NCI-H510A treated with DMSO at 0.1 percent for 48 hours (cell line): ENCODE measurements around the gene DISP1.
"Not testable (repeated sequence)": the region's sequence is repeated elsewhere in the genome, so short reads cannot be mapped to it uniquely, and the experiment has no call there.

ENCODE experiments used
- DNase-seq: peaks from one replicate; lab custom pipeline; 2025; lab: John Stamatoyannopoulos, UW

The DISP1 gene

GRCh38 chr1:222798116-222798515 lies 16.7 kb upstream of the DISP1 start:
- no peak for DNase-seq

DNA sequence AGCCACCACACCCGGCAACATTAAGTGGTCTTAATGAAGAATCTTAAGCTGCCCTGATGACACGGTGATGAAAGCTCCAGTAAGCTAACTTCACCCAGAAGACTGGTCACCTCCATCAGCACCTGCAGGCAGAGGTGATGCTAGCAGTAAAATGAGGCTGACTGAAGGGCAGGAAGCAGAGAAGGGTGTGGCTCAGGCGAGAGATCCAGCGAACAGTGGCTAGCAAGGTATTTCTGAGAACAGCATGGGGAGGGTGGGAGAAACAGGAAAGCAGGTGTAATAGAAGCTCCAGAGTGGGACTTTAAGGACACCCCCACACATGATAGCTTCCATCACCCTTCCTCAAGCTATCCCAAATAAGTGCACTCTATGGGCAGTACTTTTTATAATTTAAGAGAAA lies 15.9 kb upstream of the DISP1 start:
- DNase-seq, result no peak

- no peak for DNase-seq
Observed at GRCh38 chr1:222801067-222801466, 13.8 kb upstream of the DISP1 start.

- no peak for DNase-seq
Observed at GRCh38 chr1:222811671-222812070, 3.2 kb upstream of the DISP1 start.

DNA sequence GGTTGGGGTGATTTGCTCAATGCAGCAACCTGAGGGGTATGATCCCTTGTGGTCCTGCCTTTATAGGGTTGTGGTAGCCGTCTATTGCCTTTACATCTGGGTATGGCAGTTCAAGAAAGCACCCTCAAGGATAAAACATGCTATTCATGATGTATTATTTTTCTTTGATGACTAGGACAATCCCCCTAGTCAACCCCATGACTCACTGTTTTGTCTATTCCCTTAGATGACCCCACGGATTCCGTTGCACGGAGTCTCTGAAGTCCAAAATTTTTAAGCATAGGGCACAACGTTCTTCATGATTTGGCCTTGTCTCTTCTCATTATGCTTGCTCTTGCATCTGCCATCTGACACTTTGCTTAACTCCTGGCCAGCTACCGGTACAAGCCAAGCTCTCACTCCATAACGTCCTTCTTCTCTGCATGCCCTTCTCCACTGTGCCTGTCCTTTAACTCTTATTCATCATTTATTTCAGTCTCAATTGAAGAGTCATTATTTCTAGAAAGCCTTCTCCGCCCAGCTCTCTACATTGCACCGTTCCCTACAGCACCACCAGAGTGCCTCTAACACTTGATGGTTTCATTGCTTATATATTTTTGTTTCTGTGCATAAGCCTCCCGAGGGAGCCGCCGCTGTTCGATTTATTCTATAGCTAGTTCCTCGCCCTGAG lies 838 bp upstream of the DISP1 start:
- DNase-seq, result peak; percentile 37

DNA sequence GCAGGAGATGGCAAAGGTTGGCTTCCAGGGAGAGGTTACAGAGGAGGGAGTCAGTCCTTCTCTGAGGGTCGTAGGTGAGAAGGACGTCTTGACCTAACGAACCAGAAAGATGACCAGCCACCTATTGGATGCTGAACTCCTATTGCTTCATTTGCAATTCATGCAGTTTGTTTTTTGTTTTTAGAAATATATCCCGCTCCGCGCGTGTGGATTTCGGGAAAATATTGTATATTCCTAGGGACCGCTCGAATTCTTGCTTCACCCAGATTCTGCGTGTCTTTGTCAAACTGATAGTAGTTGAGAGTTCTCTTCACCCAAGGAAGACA lies 564 bp downstream of the DISP1 start:
- no peak for DNase-seq

- DNase-seq, result no peak
Observed at GRCh38 chr1:222817529-222817928, 2.7 kb downstream of the DISP1 start.

DNA sequence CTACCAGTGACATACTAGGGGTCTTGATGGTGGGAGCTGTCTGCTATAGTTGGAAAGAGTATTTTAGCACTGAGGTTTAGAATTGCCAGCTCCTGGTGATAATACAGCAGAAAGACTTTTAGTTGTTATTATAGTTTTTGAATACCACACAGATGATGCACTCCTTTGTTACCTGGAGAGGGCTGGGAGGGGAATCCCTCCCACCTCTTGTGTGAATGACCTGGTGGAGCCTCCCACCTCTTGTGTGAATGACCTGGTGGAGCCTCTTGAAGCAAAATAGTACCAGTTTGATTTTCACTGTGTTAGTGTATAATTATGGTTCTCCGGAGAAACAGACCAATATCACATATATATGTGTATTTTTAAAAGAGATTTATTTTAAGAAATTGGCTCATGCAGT lies 3.3 kb downstream of the DISP1 start:
- DNase-seq, result no peak

GRCh38 chr1:222820171-222820712 lies 5.4 kb downstream of the DISP1 start:
- no peak for DNase-seq

- no peak for DNase-seq
Observed at GRCh38 chr1:222821239-222821638, 6.4 kb downstream of the DISP1 start.

GRCh38 chr1:222823695-222824094 lies 8.9 kb downstream of the DISP1 start:
- no peak for DNase-seq

- no peak for DNase-seq
Observed at GRCh38 chr1:222824641-222825040, 9.8 kb downstream of the DISP1 start.

DNA sequence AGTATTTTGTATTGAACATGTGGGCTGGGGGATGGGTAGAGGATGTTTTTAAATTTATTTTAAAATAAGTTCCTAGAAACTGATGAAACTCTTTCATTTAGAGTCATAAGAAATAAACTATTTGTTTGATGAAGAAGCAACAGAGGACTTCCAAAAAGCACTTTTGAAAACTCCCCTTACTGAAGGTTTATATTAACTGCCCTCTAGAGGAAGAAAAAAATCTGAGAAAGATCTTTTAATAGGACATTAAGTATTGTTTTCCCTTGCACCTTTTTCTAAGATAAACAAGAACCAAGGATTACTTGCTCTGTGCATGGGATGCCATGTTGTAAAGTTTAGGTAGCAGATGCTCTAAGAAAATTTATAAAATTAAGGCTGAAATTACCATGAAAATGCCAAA lies 14.1 kb downstream of the DISP1 start:
- DNase-seq, result no peak

DNA sequence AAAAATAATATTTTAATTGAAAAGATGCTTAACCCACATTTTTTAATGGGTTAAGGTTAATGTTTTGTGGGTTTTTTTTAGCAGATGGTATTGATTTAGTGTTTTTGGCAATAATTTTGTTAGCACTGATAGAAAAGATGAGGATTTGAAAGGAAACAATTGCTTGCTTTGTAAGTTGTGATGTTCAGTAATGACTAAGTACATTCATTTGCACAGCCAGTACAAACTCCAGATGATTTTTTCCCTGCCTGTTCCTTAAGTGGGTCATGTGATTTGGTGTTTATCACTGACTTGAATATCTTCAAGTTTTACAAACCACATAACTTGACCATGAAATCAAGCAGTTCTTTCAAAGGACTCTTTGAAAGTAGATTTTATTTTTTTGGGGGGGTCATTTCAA lies 15.0 kb downstream of the DISP1 start:
- no peak for DNase-seq

DNA sequence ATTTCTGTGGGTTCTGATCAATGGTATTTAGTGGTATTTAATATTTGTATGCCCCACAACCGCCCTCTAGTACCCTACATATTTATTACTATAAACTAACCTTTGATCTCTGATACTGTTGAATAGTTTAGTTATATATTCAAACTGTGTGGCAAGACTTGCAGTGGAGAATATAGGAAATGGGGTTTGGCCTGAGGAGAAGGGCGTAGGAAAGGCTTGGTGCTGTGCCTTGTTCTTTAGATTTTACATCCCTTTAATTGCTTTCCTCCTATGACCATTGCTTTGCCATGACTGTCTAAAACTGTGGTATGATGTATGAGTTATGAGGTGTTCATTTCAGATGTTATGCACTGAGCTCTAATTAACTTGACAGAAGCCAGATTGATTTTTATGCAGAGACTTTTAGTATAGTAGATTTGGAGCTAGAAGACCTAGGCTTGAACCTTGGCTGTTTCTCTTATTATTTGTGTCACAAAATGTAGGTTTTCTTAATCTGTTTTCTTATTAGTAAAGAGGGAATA lies 18.6 kb downstream of the DISP1 start:
- DNase-seq, result no peak

DNA sequence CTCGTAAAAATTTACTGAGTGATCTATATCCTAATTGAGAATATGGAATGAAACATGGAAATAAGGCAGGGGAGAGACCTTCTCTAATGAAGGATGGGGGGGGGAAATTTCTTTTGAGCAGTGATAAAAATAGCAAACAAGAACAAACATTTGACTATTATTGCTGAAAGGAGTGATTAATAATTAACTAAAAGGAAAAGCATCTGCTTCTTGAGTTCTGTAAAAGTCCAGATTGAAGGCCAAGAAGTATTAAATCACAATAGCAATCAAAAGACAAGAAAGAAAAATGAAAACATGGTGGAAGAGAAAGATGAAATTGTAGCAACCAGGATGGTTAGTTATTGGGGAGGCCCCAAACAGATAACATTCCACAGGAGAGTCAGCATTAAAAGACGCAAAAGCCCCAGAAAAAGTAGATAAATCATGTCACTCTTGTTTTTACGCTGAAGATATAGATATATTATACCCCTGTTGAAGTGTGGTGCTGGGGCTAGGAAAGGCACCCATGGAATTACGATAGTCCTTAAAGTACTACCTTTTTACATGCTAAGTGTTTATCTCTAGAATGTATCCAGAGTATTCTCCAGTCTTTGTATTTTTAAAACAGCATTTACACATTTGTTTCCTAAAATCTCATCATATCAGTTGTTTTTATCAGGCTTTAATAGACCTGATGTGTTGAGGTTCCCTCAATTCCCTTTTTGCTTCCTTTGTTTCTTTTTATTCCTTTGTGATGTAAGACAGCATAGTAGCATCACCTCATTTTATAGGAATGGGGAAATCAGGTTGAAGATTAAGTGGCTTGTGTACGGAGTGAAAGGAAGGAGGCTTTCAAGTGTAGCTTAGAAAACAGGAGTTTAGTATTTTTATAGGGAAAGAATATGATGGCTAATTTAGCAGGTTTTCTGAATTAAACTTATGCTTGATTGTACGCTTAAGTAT lies 28.9 kb downstream of the DISP1 start:
- DNase-seq, result no peak

DNA sequence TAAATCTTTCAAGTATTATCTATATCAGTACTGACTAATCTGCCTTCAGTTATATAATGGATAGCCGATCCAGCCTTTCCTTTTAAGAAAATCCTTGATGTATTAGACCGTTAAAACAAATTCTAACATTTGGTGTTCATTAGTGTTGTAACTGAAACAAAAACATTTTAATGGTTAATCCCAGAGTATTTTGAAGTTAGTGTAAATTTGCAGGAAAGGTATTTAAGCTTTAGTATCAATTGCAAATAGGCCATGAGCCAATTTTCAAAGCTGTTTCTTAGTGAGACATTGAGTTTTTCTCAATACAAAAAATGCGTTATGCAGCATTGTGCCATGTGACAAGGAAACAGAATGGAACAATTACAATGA lies 29.6 kb downstream of the DISP1 start:
- DNase-seq, result no peak

DNA sequence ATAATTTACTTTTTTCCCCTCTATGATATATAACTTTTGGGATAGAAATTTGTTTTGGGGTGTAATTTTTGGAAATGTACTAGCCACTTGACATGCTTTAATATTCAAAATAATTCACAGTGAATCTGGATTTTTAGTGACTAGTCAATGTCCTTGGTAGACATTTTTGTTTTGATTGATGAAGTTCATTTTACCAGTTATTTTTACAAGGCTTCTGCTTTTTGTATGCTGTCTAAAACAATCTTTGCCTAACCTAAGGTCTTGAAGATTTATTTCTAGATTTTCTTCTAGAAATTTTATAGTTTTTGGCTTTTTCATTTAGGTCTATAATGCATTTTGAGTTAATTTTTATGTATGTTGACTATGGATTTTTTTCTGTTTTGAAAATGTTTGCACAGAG lies 30.9 kb downstream of the DISP1 start:
- DNase-seq, result no peak

- not testable (repeated sequence) for DNase-seq
Observed at GRCh38 chr1:222850550-222850949, 35.7 kb downstream of the DISP1 start.

DNA sequence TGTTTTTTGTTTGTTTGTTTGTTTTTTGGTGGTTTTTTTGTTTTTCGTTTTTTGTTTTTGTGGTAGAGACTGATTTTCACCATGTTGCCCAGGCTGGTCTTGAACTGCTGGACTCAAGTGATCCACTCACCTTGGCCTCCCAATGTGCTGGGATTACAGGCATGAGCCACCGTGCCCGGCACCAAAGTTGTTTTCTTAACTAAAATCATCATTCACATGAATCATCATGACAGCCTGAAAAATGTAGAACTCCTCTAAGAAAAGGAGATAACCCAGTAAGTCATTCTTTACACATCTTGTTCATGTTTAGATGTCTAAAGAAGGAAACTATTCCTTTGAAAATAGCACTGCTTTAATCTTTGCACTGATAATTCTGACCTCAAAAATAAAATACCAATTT lies 37.5 kb downstream of the DISP1 start:
- DNase-seq, result no peak

- no peak for DNase-seq
Observed at GRCh38 chr1:222861062-222861461, 46.2 kb downstream of the DISP1 start.
